Fibroblast of villous mesenchyme (primary cell): ENCODE data around the gene MUC15. TPM values are rescaled to one million over a fixed set of nuclear protein-coding genes. Genes with fewer than 3 reads are reported as not detected.

Experiments
- DNase-seq: peaks from one replicate; pipeline ENCODE4 v3.0.0-alpha.2; 2010; ENCODE audit warnings: low read depth
- H3K4me3 ChIP-seq: 2 replicates; pipeline ENCODE4 v1.5.1; 2011; ENCODE audit warnings: low read depth, mild to moderate bottlenecking, low read length
- CTCF ChIP-seq: IDR thresholded peaks from 2 replicates; pipeline ENCODE4 v1.5.1; 2012; ENCODE audit warnings: low read depth, mild to moderate bottlenecking, low read length; ENCODE audit not compliant: insufficient read depth
- total RNA-seq: library from RNA; depleted of rRNA; stranded (reverse); fragments of >200 nt; gene quantifications from 2 replicates; pipeline ENCODE4 v1.2.3, GENCODE V29; 2012

MUC15 gene
- total RNA-seq, 1 donor: not detected

GRCh38 chr11:26527685-26528084, 44.4 kb downstream of the MUC15 start:
- DNase-seq: no peak
- no peak for TF ChIP-seq CTCF

GRCh38 chr11:26522912-26523610, 49.0 kb downstream of the MUC15 start:
- DNase-seq: peak; percentile 21
- peak; percentile 37 for TF ChIP-seq CTCF
- H3K4me3 ChIP-seq: no peak overlapping the region

More at GRCh38 chr11:26527685-26528084, 44.4 kb downstream of the MUC15 start:
- H3K4me3 ChIP-seq: no peak overlapping the region

GRCh38 chr11:26519469-26519868, 52.6 kb downstream of the MUC15 start:
- DNase-seq: no peak
- H3K4me3 ChIP-seq: no peak overlapping the region
- no peak for TF ChIP-seq CTCF

- TF ChIP-seq CTCF: no peak
- no peak for DNase-seq
- H3K4me3 ChIP-seq: no peak overlapping the region
These were observed 59.9 kb downstream of the MUC15 start for GRCh38 chr11:26512196-26512595.

- no peak for TF ChIP-seq CTCF
- H3K4me3 ChIP-seq: no peak overlapping the region
- no peak for DNase-seq
These were observed 61.3 kb downstream of the MUC15 start for GRCh38 chr11:26510756-26511155.

GRCh38 chr11:26510164-26510563, 61.9 kb downstream of the MUC15 start:
- H3K4me3 ChIP-seq: no peak overlapping the region
- no peak for TF ChIP-seq CTCF
- DNase-seq: no peak

Other genes with a start within 250 kb of the MUC15 start
- gene ANO3, start 240.1 kb downstream of the MUC15 start, total RNA-seq: under 0.01 and 0.32 TPM in 2 replicates
- gene SLC5A12, start 149.8 kb upstream of the MUC15 start, total RNA-seq: 0.43 and 1.3 TPM in 2 replicates